Loucy (cell line): Measurements from ENCODE around the gene ZNF43.
A peak's percentile ranks its signal among the peaks of the same experiment; 100 is the strongest.

Experiments used
- H2AFZ ChIP-seq: fragments of 200-600 bp; sonication (generic); 2 replicates; pipeline ENCODE4 v1.6.0; 2016; ENCODE audit warnings: antibody characterized with exemption, mild to moderate bottlenecking, low read length, moderate library complexity
- H3F3A ChIP-seq: fragments of 200-600 bp; 2 replicates; pipeline ENCODE4 v1.6.0; 2016; ENCODE audit warnings: antibody characterized with exemption, low read depth, mild to moderate bottlenecking
- H3K27me3 ChIP-seq: fragments of 200-600 bp; sonication (generic); 2 replicates; pipeline ENCODE4 v1.6.1; 2014; ENCODE audit warnings: low read length, mild to moderate bottlenecking; ENCODE audit not compliant: insufficient read depth, poor library complexity, severe bottlenecking
- H3K36me3 ChIP-seq: fragments of 200-600 bp; sonication (generic); 2 replicates; pipeline ENCODE4 v1.6.1; 2016; ENCODE audit warnings: low read length; ENCODE audit not compliant: insufficient read depth
- H3K4me1 ChIP-seq: fragments of 200-600 bp; sonication (generic); 2 replicates; pipeline ENCODE4 v1.5.1; 2014; ENCODE audit warnings: low read length, mild to moderate bottlenecking; ENCODE audit not compliant: insufficient read depth, poor library complexity, severe bottlenecking
- H3K4me2 ChIP-seq: fragments of 200-600 bp; sonication (generic); 2 replicates; pipeline ENCODE4 v1.6.0; 2014; ENCODE audit warnings: antibody characterized with exemption, low read length, low read depth, mild to moderate bottlenecking; ENCODE audit not compliant: poor library complexity, severe bottlenecking
- H3K4me3 ChIP-seq: fragments of 200-600 bp; sonication (generic); 2 replicates; pipeline ENCODE4 v1.5.1; 2014; ENCODE audit warnings: low read length, mild to moderate bottlenecking, mixed read lengths; ENCODE audit not compliant: poor library complexity, severe bottlenecking
- H3K79me2 ChIP-seq: fragments of 200-600 bp; sonication (generic); 2 replicates; pipeline ENCODE4 v1.6.1; 2014; ENCODE audit warnings: low read length; ENCODE audit not compliant: insufficient read depth
- H3K9ac ChIP-seq: fragments of 200-600 bp; sonication (generic); 2 replicates; pipeline ENCODE4 v1.6.0; 2014; ENCODE audit warnings: mild to moderate bottlenecking, low read depth, low read length, moderate library complexity; ENCODE audit not compliant: poor library complexity, severe bottlenecking
- H3K9me2 ChIP-seq: fragments of 200-600 bp; sonication (generic); replicated peaks from 2 replicates; pipeline ENCODE4 v1.6.1; 2016; ENCODE audit warnings: low read depth, low read length, mixed read lengths
- H3K9me3 ChIP-seq: fragments of 200-600 bp; sonication (generic); 2 replicates; pipeline ENCODE4 v1.6.1; 2014; ENCODE audit warnings: mild to moderate bottlenecking, antibody characterized with exemption, low read length, low read depth; ENCODE audit not compliant: insufficient read depth
- H4K20me1 ChIP-seq: fragments of 200-600 bp; sonication (generic); 2 replicates; pipeline ENCODE4 v1.6.0; 2014; ENCODE audit warnings: antibody characterized with exemption, low read length, mild to moderate bottlenecking; ENCODE audit not compliant: insufficient read depth, poor library complexity, severe bottlenecking
- EZH2phosphoT487 ChIP-seq: fragments of 200-600 bp; IDR thresholded peaks from 2 replicates; pipeline ENCODE4 v1.6.1; 2018; ENCODE audit warnings: antibody characterized with exemption, mild to moderate bottlenecking, moderate library complexity, borderline replicate concordance
- TF ChIP-seq, protein P1 (sequence below): fragments of 200-600 bp; sonication (generic); conservative IDR thresholded peaks from 2 replicates; pipeline ENCODE4 v1.5.1; 2014; ENCODE audit warnings: mild to moderate bottlenecking, antibody characterized with exemption, low read length

The ZNF43 gene

GRCh38 chr19:21848706-21849105, 12.7 kb upstream of the ZNF43 start:
- Histone ChIP-seq H3K4me3 (peak overlapping the region; percentile 95), H3F3A (no peaks in the 10 kb centered on the region), H3K27me3 (no peaks in the 10 kb centered on the region), H3K79me2 (peaks cover 72% of the 10 kb centered on the region), H3K4me1 (peaks cover 40% of the 10 kb centered on the region), H2AFZ (no peak overlapping the region), H4K20me1 (peaks cover 55% of the 10 kb centered on the region), H3K9ac (no peak overlapping the region), H3K9me2 (no peaks in the 10 kb centered on the region), H3K36me3 (peaks cover 25% of the 10 kb centered on the region; the same call in 1 of the 2 replicates), H3K9me3 (no peaks in the 10 kb centered on the region), H3K4me2 (peak overlapping the region; percentile 89)
- TF ChIP-seq, protein P1, sequence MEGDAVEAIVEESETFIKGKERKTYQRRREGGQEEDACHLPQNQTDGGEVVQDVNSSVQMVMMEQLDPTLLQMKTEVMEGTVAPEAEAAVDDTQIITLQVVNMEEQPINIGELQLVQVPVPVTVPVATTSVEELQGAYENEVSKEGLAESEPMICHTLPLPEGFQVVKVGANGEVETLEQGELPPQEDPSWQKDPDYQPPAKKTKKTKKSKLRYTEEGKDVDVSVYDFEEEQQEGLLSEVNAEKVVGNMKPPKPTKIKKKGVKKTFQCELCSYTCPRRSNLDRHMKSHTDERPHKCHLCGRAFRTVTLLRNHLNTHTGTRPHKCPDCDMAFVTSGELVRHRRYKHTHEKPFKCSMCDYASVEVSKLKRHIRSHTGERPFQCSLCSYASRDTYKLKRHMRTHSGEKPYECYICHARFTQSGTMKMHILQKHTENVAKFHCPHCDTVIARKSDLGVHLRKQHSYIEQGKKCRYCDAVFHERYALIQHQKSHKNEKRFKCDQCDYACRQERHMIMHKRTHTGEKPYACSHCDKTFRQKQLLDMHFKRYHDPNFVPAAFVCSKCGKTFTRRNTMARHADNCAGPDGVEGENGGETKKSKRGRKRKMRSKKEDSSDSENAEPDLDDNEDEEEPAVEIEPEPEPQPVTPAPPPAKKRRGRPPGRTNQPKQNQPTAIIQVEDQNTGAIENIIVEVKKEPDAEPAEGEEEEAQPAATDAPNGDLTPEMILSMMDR: no peak
- no peak for TF ChIP-seq EZH2phosphoT487

- no peaks in the 10 kb centered on the region for H3K9me2 ChIP-seq
- no peaks in the 10 kb centered on the region for H3K9me3 ChIP-seq
- H3K36me3 ChIP-seq: peaks cover 57% of the 10 kb centered on the region; the same call in 1 of the 2 replicates
- no peak overlapping the region for H3K4me3 ChIP-seq
- H4K20me1 ChIP-seq: peaks cover 27% of the 10 kb centered on the region
- no peaks in the 10 kb centered on the region for H3F3A ChIP-seq
- H3K79me2 ChIP-seq: peaks cover 40% of the 10 kb centered on the region
- no peak overlapping the region for H3K4me2 ChIP-seq
- no peak overlapping the region for H3K9ac ChIP-seq
- H2AFZ ChIP-seq: no peak overlapping the region
- TF ChIP-seq EZH2phosphoT487: no peak
- TF ChIP-seq, protein P1: no peak
- H3K4me1 ChIP-seq: peaks cover 10% of the 10 kb centered on the region
- H3K27me3 ChIP-seq: no peaks in the 10 kb centered on the region
These were observed 7.1 kb upstream of the ZNF43 start for GRCh38 chr19:21843081-21843480.

DNA sequence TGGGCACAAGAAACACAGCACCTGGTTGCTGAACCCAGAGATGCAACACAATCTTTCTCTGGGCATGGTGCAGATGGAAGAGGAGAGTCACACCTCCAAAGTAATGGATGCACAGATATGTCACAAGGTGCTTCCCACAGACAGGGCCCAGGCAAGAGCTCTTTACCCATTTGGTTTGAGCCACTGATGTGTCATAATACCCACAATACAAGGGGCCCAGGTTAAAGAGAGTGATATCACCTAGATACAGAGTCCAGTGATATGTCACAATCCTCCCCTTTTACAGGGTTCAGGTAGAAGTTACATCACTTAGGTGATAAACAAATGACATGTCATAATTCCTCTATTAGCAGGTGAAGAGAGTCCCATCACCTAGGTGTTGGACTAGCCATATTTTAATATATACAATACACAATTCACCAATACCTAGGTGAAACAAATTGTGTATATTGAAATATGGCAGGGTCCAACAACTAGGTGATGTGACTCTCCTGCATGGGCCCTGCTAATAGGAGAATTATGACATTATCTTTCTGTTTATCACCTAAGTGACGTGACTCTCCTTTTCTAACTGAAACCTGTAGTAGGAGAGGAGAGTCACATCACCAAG, 5.6 kb upstream of the ZNF43 start:
- Histone ChIP-seq H3K27me3 (no peaks in the 10 kb centered on the region), H3K4me3 (no peak overlapping the region), H2AFZ (no peak overlapping the region), H3F3A (peaks cover 5% of the 10 kb centered on the region), H3K9ac (no peak overlapping the region), H3K9me2 (no peaks in the 10 kb centered on the region), H4K20me1 (peaks cover 14% of the 10 kb centered on the region), H3K79me2 (peaks cover 28% of the 10 kb centered on the region), H3K4me2 (no peak overlapping the region), H3K4me1 (peaks cover 10% of the 10 kb centered on the region), H3K36me3 (peaks cover 51% of the 10 kb centered on the region; the same call in 1 of the 2 replicates), H3K9me3 (no peaks in the 10 kb centered on the region)
- no peak for TF ChIP-seq EZH2phosphoT487
- TF ChIP-seq, protein P1: no peak
